ENCODE measurements around the gene NKG7.
A peak's percentile ranks its signal among the peaks of the same experiment; 100 is the strongest.

NKG7 gene

DNA sequence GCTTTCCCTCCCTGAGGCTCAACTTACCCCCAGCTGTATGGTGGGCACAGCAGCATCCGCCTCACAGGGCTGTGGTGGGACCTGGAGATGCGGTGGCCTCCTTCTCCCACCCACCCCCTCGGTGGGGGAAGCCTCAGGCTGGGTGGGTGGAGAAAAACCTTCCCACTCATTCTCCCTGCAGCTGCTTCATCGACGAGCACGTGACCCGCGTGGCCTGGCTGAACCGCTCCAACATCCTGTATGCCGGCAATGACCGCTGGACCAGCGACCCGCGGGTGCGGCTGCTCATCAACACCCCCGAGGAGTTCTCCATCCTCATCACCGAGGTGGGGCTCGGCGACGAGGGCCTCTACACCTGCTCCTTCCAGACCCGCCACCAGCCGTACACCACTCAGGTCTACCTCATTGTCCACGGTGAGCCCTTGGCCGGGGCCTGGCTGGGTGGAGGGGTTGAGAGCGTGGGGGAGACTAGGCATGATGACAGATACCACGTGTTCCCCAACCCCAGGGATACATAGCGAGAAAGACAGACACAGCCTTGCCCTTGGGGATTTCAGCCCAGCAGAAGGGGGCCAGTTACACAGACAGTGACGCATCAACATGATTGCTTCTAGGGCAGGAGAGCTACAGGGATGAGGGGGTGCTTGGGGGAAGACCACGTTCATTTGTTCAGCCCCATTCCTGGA, 48.8 kb downstream of the NKG7 start:
- Histone ChIP-seq H3K36me3 (replicated peaks in 1 of 2; ENCODE audit: control insufficient read depth in 2 of 2, insufficient read depth in 2 of 2, low read length in 2 of 2) (no peaks in the 10 kb centered on the region), H4K8ac (ENCODE audit: low read depth, low read length) (no peak overlapping the region), H2BK12ac (ENCODE audit: low read length) (no peak overlapping the region), H3K14ac (ENCODE audit: low read length) (no peak overlapping the region), H4K91ac (ENCODE audit: low read depth, low read length, poor library complexity) (no peak overlapping the region), H3K18ac (ENCODE audit: low read length) (peak overlapping the region; percentile 51), H2AFZ (ENCODE audit: low read length) (no peak overlapping the region), H2BK5ac (ENCODE audit: low read length) (no peak overlapping the region), H3K79me1 (ENCODE audit: low read depth, low read length) (peaks cover 7% of the 10 kb centered on the region), H3K27ac (replicated peaks; ENCODE audit: low read length) (no peak overlapping the region), H3K9ac (ENCODE audit: low read depth, low read length, poor library complexity) (no peak overlapping the region), H3K4me3 (ENCODE audit: low read length in 2 of 2) (no peak overlapping the region), H3K27me3 (ENCODE audit: control insufficient read depth in 3 of 3, insufficient read depth in 3 of 3, low read depth in 1 of 3, low read length in 3 of 3) (peaks cover 0 to 21% (median 3%) of the 10 kb centered on the region in 3 experiments), H2BK120ac (ENCODE audit: low read depth, low read length) (no peak overlapping the region), H2AK5ac (ENCODE audit: low read depth, low read length) (no peak overlapping the region), H3K4me2 (ENCODE audit: insufficient read depth, low read length, poor library complexity, severe bottlenecking) (no peak overlapping the region), H3K9me3 (replicated peaks in 1 of 2; ENCODE audit: control insufficient read depth in 2 of 2, insufficient read depth in 1 of 2, low read depth in 1 of 2, low read length in 2 of 2) (peaks cover 0 to 2% of the 10 kb centered on the region in 2 donors), H3K23ac (ENCODE audit: low read depth, low read length, poor library complexity) (peak overlapping the region; percentile 49), H3K4ac (ENCODE audit: low read length) (no peak overlapping the region), H3K4me1 (ENCODE audit: control insufficient read depth in 2 of 2, insufficient read depth in 1 of 2, low read depth in 1 of 2, low read length in 2 of 2) (peaks cover 0 to 3% of the 10 kb centered on the region in 2 donors), H2BK15ac (ENCODE audit: low read length) (no peak overlapping the region)
- no CpG with 5 or more reads among the region's 29 CpGs for WGBS, 2 donors (ENCODE audit: extremely low coverage in 2 of 2, insufficient read length in 2 of 2, insufficient replicate concordance in 1 of 2)
- no peak for DNase-seq (ENCODE audit: low spot score)

DNA sequence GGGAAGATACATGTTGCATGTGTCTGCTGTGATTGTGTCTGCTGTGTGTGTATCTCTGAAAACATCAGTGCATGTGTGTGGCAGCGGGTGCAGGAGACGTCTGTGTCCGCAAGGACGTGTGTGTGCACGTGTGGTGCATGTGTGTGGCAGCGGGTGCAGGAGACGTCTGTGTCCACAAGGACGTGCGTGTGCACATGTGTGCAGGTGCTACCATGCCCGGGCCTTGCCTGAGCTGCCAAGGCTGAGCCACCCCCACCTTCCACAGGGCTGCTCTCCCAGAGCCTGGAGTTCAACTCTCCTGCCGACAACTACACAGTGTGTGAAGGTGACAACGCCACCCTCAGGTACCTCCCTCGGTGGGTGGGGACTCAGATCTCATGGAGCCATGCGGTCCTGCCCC, 50.7 kb downstream of the NKG7 start:
- Histone ChIP-seq H4K91ac (ENCODE audit: low read depth, low read length, poor library complexity) (no peak overlapping the region), H3K4me3 (ENCODE audit: low read length in 2 of 2) (no peak overlapping the region), H3K79me1 (ENCODE audit: low read depth, low read length) (peaks cover 7% of the 10 kb centered on the region), H2BK120ac (ENCODE audit: low read depth, low read length) (no peak overlapping the region), H4K8ac (ENCODE audit: low read depth, low read length) (no peak overlapping the region), H3K36me3 (replicated peaks in 1 of 2; ENCODE audit: control insufficient read depth in 2 of 2, insufficient read depth in 2 of 2, low read length in 2 of 2) (no peaks in the 10 kb centered on the region), H3K4me1 (ENCODE audit: control insufficient read depth in 2 of 2, insufficient read depth in 1 of 2, low read depth in 1 of 2, low read length in 2 of 2) (no peaks in the 10 kb centered on the region), H3K9ac (ENCODE audit: low read depth, low read length, poor library complexity) (no peak overlapping the region), H2BK5ac (ENCODE audit: low read length) (no peak overlapping the region), H3K23ac (ENCODE audit: low read depth, low read length, poor library complexity) (peak overlapping the region; percentile 45), H2BK12ac (ENCODE audit: low read length) (peak overlapping the region; percentile 50), H2AFZ (ENCODE audit: low read length) (no peak overlapping the region), H3K18ac (ENCODE audit: low read length) (peak overlapping the region; percentile 33), H3K9me3 (replicated peaks in 1 of 2; ENCODE audit: control insufficient read depth in 2 of 2, insufficient read depth in 1 of 2, low read depth in 1 of 2, low read length in 2 of 2) (peaks cover 0 to 2% of the 10 kb centered on the region in 2 donors), H3K4ac (ENCODE audit: low read length) (no peak overlapping the region), H3K27me3 (ENCODE audit: control insufficient read depth in 3 of 3, insufficient read depth in 3 of 3, low read depth in 1 of 3, low read length in 3 of 3) (peaks cover 0 to 19% (median 0%) of the 10 kb centered on the region in 3 experiments), H2BK15ac (ENCODE audit: low read length) (peak overlapping the region; percentile 47), H3K27ac (replicated peaks; ENCODE audit: low read length) (no peak overlapping the region), H3K4me2 (ENCODE audit: insufficient read depth, low read length, poor library complexity, severe bottlenecking) (no peak overlapping the region), H3K14ac (ENCODE audit: low read length) (peak overlapping the region; percentile 91), H2AK5ac (ENCODE audit: low read depth, low read length) (no peak overlapping the region)
- no CpG with 5 or more reads among the region's 14 CpGs for WGBS, 2 donors (ENCODE audit: extremely low coverage in 2 of 2, insufficient read length in 2 of 2, insufficient replicate concordance in 1 of 2)
- no peak for DNase-seq (ENCODE audit: low spot score)

Data from neuronal stem cell (in vitro differentiated cells).